Amygdala (tissue), 56 donors: ENCODE measurements around the gene BTBD9.
"Not testable (repeated sequence)": the region's sequence is repeated elsewhere in the genome, so short reads cannot be mapped to it uniquely, and the experiment has no call there.

Experiments used
- DNase-seq, 56 donors: peaks; one replicate each; lab custom pipeline; 2025; lab: John Stamatoyannopoulos, UW

The BTBD9 gene

DNA sequence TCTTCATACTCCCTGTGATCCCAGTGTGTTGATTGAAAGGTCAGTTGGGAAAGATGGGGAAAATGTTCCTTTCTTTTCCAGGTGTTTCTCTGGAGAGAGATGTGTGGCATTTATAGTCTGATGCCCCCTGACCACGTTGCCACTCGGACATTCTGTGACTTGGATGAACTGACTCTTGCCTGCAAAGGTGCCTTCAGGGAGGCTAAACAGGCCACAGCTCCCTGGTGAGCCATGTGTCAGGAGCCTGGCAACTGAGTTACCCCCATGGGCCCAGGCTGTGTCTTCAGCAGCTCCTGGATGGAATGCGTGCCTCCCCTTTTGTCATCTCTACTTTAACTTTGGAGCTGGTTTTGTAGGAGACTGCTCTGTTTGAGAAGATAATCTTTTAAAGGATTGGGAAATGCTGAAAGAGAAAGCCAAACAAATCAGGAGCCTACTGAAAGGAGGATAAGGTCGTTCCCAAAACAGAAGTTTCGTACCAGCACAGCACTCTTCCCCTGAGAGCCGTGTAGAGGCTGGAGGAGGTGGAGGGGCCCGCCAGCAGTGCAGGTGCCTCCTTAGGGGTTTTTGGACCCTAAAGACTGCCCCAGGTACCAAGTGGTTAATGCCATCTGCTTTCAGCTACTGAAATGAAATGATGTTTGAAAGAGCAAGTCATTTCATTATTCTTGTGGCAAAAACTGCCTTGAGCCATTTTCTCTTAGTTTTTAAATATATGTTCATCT is 497.4 kb downstream of the BTBD9 start:
- no peak for DNase-seq

DNA sequence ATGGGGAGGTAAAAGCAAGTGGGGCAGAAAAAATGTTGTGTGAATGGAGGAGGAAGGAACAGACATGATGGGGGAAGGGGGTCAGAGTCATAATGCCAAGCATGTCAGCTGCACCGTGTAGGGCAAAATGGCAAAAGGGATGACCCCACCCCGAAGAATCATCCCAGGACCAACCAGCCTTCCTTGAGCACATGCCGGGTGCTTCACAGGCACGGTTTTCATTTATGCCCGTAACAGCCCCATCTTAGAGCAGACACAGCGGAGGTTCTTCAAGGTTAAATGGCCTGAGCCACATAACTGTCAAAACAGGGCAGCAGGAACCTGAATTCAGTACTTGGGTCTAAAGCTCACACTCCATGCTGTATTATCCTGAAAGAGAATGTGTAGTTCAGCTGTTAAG is 498.0 kb downstream of the BTBD9 start:
- DNase-seq: no peak

DNA sequence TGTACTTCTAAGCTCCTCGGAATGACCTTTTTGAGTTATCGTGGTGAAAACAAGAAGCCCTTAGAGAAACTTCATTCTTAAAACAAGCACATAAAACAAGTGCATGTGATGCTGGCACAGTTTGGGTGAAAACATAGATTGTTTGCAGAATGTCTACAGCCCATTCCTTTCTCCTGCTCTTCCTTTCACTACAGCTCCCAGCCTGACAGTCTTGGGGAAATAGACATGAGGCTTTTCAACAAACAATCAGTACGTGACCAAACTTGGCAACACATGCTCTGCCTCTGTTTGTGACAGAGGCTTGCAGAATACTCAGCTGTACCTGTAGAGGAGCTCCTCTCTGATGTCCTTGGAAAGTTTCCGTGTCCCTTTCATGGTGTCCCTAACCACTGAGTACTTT is 498.6 kb downstream of the BTBD9 start:
- DNase-seq: no peak

DNA sequence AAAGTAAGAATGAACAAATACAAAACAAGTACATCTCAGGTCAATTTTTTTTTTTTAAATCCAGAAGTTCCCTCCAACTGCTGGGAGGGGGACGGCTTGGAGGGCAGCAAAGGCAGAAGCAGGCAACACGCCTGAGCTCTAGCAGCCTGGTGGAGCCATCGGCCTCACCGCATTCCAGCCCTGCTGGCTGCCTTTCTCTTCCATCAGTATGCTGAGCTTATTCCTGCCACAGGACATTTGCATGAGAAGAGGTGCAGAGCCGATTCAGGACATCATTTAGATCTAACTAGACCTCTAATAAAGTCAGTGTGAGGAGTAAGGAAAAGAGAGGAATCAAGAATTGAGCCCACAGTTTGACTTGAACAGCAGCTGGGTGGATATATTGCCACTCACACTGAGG is 501.4 kb downstream of the BTBD9 start:
- DNase-seq: peak in 1 of 56 donors; percentile 21

DNA sequence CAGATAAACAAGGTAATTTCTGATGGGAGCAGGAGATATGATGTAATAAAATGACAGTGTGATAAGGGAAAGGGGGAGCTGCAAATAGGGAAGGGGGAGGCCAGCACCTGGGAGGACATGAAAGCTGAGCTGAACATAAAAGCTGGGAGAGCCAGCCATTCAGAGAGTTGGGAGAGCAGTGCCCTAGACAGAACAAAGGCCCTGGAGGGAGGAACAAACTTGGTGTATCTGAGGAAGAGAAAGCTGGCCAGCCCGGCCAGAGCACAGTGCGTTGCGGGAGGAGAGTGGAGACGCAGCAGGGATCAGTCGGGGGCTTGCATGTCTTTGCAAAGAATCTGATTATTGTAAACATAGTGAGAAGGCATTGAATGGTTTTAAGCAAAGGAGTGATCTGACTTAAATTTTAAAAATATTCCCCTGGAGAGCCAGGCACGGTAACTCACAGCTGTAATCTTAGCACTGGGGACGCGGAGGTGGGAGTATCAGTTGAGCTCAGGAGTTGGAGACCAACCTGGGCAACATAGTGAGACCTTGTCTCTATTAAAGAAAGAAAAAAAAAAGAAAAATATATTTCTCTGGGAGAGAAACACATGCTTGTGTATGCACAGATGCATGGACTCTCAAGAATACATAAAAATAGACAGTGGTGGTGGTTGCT is 502.0 kb downstream of the BTBD9 start:
- DNase-seq: no peak

DNA sequence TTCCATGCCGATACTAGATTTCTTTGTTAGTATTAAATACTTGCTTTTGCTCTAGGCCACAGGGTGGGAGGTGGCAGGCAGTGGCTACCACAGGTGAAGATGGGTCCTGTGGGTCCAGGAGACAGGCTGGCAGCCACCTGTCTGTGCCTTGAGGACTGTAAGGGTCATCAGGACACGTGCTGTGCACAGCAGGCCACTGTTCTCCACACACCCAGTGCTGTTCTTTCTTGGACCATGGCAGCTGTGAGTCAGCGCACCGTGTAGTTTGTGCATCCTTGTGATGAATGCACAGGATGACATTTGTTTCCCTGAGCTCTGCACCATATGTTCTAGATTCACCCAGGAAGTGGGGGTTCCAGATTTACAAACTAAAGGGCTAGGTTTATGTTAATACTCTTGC is 503.2 kb downstream of the BTBD9 start:
- DNase-seq: no peak

DNA sequence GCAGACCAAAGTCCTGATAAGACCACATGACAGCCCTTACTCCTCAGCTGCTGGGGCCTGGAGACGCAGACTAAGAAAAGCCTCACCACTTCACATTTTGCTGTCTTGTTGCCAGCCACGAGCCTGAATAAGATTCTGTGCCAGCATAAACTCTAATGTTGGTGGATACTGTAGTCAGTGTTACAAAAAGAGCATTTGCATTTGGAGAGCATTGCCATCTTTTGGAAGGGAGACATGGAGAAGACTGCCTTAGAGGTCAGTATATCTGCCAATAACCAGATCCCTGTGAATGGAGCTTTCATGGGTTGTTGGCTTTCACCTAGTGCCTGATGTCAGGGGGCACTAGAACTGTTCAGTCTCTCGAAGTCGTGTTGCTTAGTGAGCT is 505.0 kb downstream of the BTBD9 start:
- peak in 1 of 56 donors; percentile 15 for DNase-seq

DNA sequence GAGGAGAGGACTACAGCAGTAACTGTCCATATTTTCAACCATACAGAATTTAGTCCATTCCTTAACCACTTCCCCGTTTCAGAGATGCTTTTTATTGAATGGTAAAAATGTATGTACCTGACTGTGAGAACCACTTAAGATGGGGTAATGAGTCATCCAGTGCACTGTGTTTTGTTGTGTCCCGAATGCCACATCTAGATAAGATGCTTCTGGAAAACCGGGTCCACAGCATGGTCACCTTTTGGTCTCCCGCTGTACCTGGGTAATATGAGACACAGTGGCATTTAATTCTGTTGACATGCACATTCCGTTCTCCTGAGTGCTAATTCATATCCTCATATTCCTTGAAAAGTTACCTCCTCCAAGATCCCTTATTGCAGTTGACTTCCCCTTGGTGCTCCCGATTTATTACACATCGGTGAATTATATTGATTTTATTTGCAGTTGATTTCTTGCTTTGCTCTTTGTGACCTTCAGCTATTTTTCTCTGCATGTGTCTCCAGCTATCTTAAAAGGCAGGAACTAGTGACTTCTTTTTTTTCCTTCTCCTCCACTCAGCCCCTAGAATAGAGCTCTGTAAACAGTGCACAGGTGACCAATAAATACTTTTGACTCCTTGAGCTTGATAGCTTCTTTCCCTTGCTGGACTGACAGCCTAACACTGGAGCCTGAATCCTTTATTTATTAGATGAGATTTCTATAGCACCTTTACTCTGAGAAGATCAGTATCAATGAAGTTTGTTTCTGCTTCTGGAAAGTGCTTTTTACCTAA is 505.6 kb downstream of the BTBD9 start:
- DNase-seq: no peak

DNA sequence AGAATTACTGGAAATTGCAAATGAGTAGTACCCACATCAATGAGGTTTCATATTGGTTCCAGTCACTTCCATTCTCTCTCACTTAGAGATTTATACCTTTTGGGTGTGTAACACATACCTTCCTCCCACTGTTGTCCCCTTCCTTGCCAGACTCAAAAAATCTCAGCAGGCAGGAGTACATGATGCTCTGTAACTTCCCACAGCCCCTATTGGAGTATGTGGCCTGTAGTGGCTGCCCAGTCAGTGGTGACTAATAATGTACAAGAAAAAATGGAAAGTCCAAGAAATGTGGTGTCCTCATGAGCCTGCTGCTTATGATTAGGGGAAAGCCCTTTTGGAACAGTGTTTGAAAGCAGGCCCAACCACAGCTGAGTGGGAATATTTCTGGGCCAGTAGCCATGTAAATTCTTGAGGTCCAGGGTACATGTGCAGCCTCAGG is 508.2 kb downstream of the BTBD9 start:
- DNase-seq: no peak

DNA sequence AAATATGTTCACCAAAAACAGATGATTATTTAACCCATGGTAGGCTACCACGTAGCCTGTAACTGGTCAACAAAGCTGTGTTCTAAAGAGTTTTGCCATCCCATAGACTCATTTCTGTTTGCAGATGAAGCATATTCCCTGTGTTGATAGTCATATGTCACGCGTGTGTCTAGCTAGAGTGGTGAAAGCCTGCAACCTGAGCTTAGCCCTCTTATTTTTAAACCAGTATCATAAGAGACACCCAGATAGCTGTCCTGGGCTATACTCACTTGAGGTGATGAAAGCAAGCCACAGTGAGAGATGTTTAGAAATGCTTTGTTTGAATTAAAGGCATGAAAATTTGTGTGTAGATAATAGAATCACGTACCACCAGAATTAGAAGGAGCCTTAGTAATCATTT is 512.4 kb downstream of the BTBD9 start:
- no peak for DNase-seq

DNA sequence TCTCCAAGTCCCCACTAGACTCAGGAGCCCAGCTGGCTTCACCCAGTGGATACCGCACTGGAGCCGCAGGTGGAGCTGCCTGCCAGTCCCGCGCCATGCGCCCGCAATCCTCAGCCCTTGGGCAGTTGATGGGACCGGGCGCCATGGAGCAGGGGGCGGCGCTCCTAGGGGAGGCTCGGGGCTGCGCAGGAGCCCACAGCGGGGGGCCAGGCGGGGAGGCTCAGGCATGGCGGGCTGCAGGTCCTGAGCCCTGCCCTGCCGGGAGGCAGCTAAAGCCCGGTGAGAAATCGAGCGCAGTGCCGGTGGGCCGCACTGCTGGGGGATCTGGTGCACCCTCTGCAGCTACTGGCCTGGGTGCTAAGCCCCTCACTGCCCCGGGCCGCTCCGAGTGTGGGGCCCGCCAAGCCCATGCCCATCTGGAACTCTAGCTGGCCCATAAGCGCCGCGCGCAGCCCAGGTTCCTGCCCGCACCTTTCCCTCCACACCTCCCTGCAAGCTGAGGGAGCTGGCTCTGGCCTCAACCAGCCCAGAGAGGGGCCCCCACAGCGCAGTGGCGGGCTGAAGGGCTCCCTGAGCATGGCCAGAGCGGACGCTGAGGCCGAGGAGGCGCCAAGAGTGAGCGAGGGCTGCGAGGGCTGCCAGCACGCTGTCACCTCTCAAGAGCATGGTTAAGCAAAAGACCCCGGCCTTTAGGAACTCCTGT is 515.4 kb downstream of the BTBD9 start:
- DNase-seq: not testable (repeated sequence)

DNA sequence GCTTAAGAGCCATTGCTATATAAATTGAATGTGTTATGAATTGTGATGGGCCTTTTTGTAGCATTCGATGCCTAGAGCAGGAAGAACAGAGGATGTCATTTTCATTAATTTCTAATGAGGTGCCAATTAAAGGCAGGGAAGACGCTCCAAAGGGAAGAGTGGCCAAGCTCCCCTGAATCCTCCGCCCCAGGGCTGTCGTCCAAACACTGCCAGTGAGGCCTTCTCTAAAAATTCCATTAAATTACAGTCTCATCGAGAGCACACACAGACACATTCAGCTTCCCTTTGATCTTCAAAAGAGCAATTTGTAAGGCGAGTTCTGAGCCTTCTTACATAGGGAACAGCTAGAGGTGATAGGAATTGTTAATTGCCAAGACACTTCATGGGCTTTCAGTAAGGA is 520.2 kb downstream of the BTBD9 start:
- DNase-seq: no peak

DNA sequence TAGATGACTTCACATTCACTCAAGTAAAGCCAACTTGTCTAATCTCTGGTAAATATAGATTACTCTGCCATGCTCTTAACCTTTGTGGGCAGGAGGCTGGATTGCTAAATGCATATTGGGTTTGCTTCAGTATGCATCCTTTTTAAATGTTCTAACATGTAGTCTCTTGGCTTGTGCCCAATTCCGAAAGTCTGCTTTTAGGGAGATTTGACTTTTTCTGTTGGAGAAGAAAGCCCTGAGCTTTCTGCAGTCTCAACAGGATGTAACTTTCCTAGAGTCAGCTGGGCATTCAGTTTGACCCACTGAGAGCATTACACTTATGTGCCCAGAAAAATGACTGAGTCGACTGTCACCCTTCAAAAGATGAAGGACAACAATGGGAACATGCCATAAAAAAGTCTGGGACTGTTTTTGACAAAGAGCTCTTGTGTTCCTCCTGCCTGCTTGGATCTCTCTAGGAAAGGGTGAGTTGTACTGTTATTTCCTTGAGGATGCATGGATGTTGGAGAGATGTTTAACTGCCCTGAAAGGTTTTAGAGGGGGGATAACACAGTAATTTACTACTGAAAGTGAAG is 520.9 kb downstream of the BTBD9 start:
- no peak for DNase-seq
